BLaER1 (cell line): ENCODE results near the gene TRMT11.

Experiments used
- H3K27ac ChIP-seq: shearing (Covaris generic); formaldehyde crosslinking; 2 replicates; pipeline ENCODE4 v1.8.1; 2022
- H3K27me3 ChIP-seq: shearing (Covaris generic); formaldehyde crosslinking; 2 replicates; pipeline ENCODE4 v1.8.1; 2022
- H3K36me3 ChIP-seq: shearing (Covaris generic); formaldehyde crosslinking; 2 replicates; pipeline ENCODE4 v1.8.1; 2022
- H3K4me1 ChIP-seq: shearing (Covaris generic); formaldehyde crosslinking; 2 replicates; pipeline ENCODE4 v1.8.1; 2022
- H3K4me2 ChIP-seq: shearing (Covaris generic); formaldehyde crosslinking; 2 replicates; pipeline ENCODE4 v1.8.1; 2022
- H3K4me3 ChIP-seq: shearing (Covaris generic); formaldehyde crosslinking; 2 replicates; pipeline ENCODE4 v1.8.1; 2022
- H3K9ac ChIP-seq: shearing (Covaris generic); formaldehyde crosslinking; 2 replicates; pipeline ENCODE4 v1.8.1; 2022
- H3K9me3 ChIP-seq: shearing (Covaris generic); formaldehyde crosslinking; 2 replicates; pipeline ENCODE4 v1.8.1; 2022
- H4K20me1 ChIP-seq: shearing (Covaris generic); formaldehyde crosslinking; 2 replicates; pipeline ENCODE4 v1.8.1; 2022
- Cebpa-rat ChIP-seq: shearing (Covaris generic); IDR thresholded peaks from 2 replicates; pipeline ENCODE4 v1.8.1; 2022

The TRMT11 gene

GRCh38 chr6:125986301-125987025 lies at the start of gene TRMT11:
Gene TRMT11, plus strand, starts transcription at chr6:125986540. Its CDS starts 11 bp downstream, at chr6:125986551.
- peaks cover 18% of the 10 kb centered on the region for H3K4me1 ChIP-seq
- peak within 1 kb of the TSS; percentile 78 for H3K27ac ChIP-seq
- no peak for TF ChIP-seq Cebpa-rat
- peak within 1 kb of the TSS; percentile 78 for H3K4me2 ChIP-seq
- H3K4me3 ChIP-seq, result peak within 1 kb of the TSS; percentile 76
- H3K36me3 ChIP-seq, result 0 out of 2 replicates have a peak, but pooled peaks cover 5% of the 10 kb centered on the region
- 0 out of 2 replicates have a peak, but pooled peaks cover 1% of the 10 kb centered on the region for H4K20me1 ChIP-seq
- H3K27me3 ChIP-seq, result no peaks in the 10 kb centered on the region
- H3K9ac ChIP-seq, result peak within 1 kb of the TSS; percentile 79
- H3K9me3 ChIP-seq, result no peaks in the 10 kb centered on the region

- no peak for TF ChIP-seq Cebpa-rat
- no peak overlapping the region for H3K4me3 ChIP-seq
- no peaks in the 10 kb centered on the region for H4K20me1 ChIP-seq
- no peaks in the 10 kb centered on the region for H3K36me3 ChIP-seq
- H3K27me3 ChIP-seq, result no peaks in the 10 kb centered on the region
- H3K4me1 ChIP-seq, result no peaks in the 10 kb centered on the region
- no peak overlapping the region for H3K9ac ChIP-seq
- H3K4me2 ChIP-seq, result no peak overlapping the region
- H3K9me3 ChIP-seq, result no peaks in the 10 kb centered on the region
- no peak overlapping the region for H3K27ac ChIP-seq
Measured at GRCh38 chr6:125939026-125939425, 47.3 kb upstream of the TRMT11 start.

- no peaks in the 10 kb centered on the region for H4K20me1 ChIP-seq
- H3K4me3 ChIP-seq, result no peak overlapping the region
- no peaks in the 10 kb centered on the region for H3K4me1 ChIP-seq
Measured at GRCh38 chr6:125939791-125940190, 46.5 kb upstream of the TRMT11 start.

DNA sequence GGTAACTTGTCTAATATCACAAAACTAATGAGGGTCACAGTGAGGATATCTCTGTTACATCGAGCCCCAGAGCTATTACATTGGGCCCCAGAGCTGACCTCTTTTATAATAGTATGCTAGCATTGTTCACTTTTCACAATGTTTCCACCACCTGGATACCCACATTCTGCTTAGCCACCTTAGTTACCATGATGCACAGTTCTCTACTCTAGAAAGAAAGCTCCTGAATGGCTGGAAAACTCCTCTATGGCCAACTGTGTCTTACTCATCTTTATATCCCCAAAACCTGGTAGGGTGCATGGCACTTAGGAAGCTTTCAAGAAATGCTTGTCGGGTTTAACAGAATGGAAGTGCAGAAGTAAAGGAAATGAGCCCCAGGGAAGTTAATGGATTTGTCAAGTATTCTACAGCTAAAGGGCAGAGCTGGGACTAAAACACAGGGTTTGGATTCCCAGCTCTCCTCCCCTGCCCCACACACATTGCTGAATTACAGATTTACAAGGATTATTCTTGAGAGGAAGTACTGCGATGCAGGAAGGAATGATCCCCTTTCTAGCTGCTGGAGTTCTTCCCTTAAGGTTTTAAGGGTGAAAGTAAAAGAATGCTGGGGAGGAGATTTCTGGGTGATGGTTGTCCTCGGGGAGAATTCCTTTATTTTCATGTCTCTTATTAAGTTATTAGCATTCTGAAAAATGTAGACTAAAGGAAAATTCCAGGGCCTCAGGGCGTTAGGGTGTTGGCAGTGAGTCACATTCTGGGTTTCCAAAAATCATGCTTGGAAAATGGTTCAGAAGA lies 45.9 kb upstream of the TRMT11 start:
- H3K27ac ChIP-seq, result no peak overlapping the region
- no peaks in the 10 kb centered on the region for H3K9me3 ChIP-seq
- H3K27me3 ChIP-seq, result no peaks in the 10 kb centered on the region
- H3K9ac ChIP-seq, result no peak overlapping the region
- no peak overlapping the region for H3K4me2 ChIP-seq
- H3K4me3 ChIP-seq, result no peak overlapping the region
- no peaks in the 10 kb centered on the region for H3K36me3 ChIP-seq
- no peaks in the 10 kb centered on the region for H4K20me1 ChIP-seq
- no peak for TF ChIP-seq Cebpa-rat
- H3K4me1 ChIP-seq, result no peaks in the 10 kb centered on the region

More at GRCh38 chr6:125939791-125940190, 46.5 kb upstream of the TRMT11 start:
- Histone ChIP-seq H3K4me2 (no peak overlapping the region), H3K27me3 (no peaks in the 10 kb centered on the region), H3K36me3 (no peaks in the 10 kb centered on the region), H3K27ac (no peak overlapping the region), H3K9me3 (no peaks in the 10 kb centered on the region), H3K9ac (no peak overlapping the region)
- no peak for TF ChIP-seq Cebpa-rat

DNA sequence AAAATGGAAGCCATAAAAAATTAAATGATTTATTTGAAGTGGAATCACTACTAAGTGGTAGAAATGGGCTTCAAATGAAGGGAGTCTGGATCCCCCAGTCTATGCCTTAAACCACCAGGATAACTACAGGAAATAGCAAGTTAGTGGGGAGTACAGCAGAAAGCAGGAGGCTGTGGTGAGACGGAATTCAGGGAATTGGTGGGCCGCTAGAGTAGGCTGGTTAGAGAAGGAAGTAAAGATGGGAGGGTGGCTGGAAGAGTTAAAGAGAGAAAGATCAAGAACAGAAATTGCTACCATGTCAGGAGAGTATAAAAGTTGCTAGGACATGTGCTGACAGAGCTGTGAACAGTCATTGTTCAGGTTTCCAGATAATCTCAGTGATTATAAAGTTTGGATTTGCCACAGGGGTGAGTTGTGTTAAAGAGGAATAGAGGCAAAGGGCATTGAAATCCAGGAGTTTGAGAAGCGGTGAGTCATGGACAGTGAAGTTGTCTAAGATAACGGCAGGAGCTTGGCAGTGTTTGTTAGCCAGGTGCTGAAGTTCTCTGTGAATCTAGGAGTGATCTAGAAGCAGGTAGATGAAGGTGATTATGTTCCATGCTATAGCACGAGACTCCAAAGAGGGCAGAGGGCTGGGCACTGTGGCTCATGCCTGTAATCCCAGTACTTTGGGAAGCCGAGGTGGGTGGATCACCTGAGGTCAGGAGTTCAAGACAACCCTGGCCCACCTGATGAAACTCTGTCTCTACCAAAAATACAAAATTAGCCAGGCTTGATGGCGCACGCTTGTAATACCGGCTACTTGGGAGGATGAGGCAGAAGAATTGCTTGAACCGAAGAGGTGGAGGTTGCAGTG lies 43.4 kb upstream of the TRMT11 start:
- no peak for TF ChIP-seq Cebpa-rat

GRCh38 chr6:125943528-125944433 lies 42.6 kb upstream of the TRMT11 start:
- H3K4me3 ChIP-seq, result no peak overlapping the region
- no peak overlapping the region for H3K9ac ChIP-seq
- no peaks in the 10 kb centered on the region for H3K27me3 ChIP-seq
- H3K27ac ChIP-seq, result no peak overlapping the region
- no peak overlapping the region for H3K4me2 ChIP-seq
- H4K20me1 ChIP-seq, result no peaks in the 10 kb centered on the region
- H3K9me3 ChIP-seq, result no peaks in the 10 kb centered on the region
- no peaks in the 10 kb centered on the region for H3K36me3 ChIP-seq
- H3K4me1 ChIP-seq, result no peaks in the 10 kb centered on the region
- no peak for TF ChIP-seq Cebpa-rat

More for the DNA sequence above, 43.4 kb upstream of the TRMT11 start:
- H3K4me2 ChIP-seq, result no peak overlapping the region
- no peak overlapping the region for H3K4me3 ChIP-seq
- no peaks in the 10 kb centered on the region for H3K4me1 ChIP-seq
- no peaks in the 10 kb centered on the region for H3K27me3 ChIP-seq
- H3K36me3 ChIP-seq, result no peaks in the 10 kb centered on the region
- no peak overlapping the region for H3K27ac ChIP-seq
- H4K20me1 ChIP-seq, result no peaks in the 10 kb centered on the region
- H3K9me3 ChIP-seq, result no peaks in the 10 kb centered on the region
- H3K9ac ChIP-seq, result no peak overlapping the region

- TF ChIP-seq Cebpa-rat, result no peak
- Histone ChIP-seq H3K27me3 (no peaks in the 10 kb centered on the region), H3K9ac (no peak overlapping the region), H3K27ac (no peak overlapping the region), H3K4me3 (no peak overlapping the region), H3K4me2 (no peak overlapping the region), H4K20me1 (no peaks in the 10 kb centered on the region), H3K9me3 (no peaks in the 10 kb centered on the region), H3K4me1 (no peaks in the 10 kb centered on the region), H3K36me3 (no peaks in the 10 kb centered on the region)
Measured at GRCh38 chr6:125944434-125944816, 41.9 kb upstream of the TRMT11 start.

- Histone ChIP-seq H3K9ac (no peak overlapping the region), H3K9me3 (no peaks in the 10 kb centered on the region), H3K4me1 (no peaks in the 10 kb centered on the region), H3K36me3 (no peaks in the 10 kb centered on the region), H3K4me3 (no peak overlapping the region), H3K27me3 (no peaks in the 10 kb centered on the region), H4K20me1 (no peaks in the 10 kb centered on the region), H3K27ac (no peak overlapping the region), H3K4me2 (no peak overlapping the region)
- no peak for TF ChIP-seq Cebpa-rat
Measured at GRCh38 chr6:125944896-125945295, 41.4 kb upstream of the TRMT11 start.
